Upper lobe of left lung (tissue), 4 donors: Measurements from ENCODE around the gene DEFB132.

Source experiments
- EP300 ChIP-seq, 4 donors: sonication (generic); formaldehyde crosslinking; IDR thresholded peaks; one replicate each; pipeline ENCODE4 v1.5.1; 2017; ENCODE audit warnings: antibody characterized with exemption in 4 of 4, control low read depth in 2 of 4
- POLR2A ChIP-seq, 4 donors: fragments of 450-650 bp; IDR thresholded peaks; one replicate each; pipeline ENCODE4 v1.5.1; 2016 to 2017; ENCODE audit warnings: antibody characterized with exemption in 4 of 4, mild to moderate bottlenecking in 2 of 4

DNA sequence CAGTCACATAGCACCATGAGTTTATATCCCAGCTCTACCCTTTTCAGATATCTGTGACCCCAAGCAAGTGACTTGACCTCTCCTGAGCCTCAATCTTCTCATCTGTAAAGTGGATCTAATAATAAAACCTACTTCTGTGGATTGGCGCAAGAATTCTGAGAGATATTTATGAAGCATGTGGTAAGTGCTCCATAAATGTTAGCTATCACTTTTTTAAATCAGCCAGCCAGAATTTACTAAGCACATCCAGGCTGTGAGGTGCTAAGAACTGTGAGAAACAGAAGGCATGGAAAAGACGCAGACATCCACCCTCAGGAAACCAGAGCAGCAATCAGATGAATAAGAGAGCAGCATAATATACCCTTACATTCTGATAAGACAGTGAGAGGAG lies 32.2 kb downstream of the DEFB132 start:
- no peak for TF ChIP-seq POLR2A (IDR thresholded peaks at IDR 0.05)
- TF ChIP-seq EP300 (IDR thresholded peaks at IDR 0.05) = no peak
